Activated CD4-positive, alpha-beta T cell treated with anti-CD3 and anti-CD28 coated beads, Interleukin-2, amount 10 ng/mL, durations not matched to agents 7 days and 5 days (primary cell): Measurements from ENCODE around the gene FCN3. TPM values are rescaled to one million over a fixed set of nuclear protein-coding genes. Genes with fewer than 3 reads are reported as not detected.

Experiments
- CTCF ChIA-PET: fragments of 350-600 bp; sonication (Branson Sonifier 250); formaldehyde crosslinking; loops from one replicate; lab custom pipeline; 2021; ENCODE audit warnings: antibody characterized with exemption; lab: Charles Lee
- POLR2A ChIA-PET: fragments of 350-600 bp; sonication (Branson Sonifier 250); formaldehyde crosslinking; loops from one replicate; lab custom pipeline; 2021; ENCODE audit warnings: antibody characterized with exemption; lab: Charles Lee
- DNase-seq: peaks from one replicate; pipeline ENCODE4 v3.0.0-alpha.2; 2020
- H3K27ac Mint-ChIP-seq: one replicate; pipeline ENCODE4 v1.8.0; 2021; ENCODE audit warnings: mild to moderate bottlenecking, moderate library complexity, mixed read lengths
- H3K27me3 Mint-ChIP-seq: one replicate; pipeline ENCODE4 v1.8.0; 2021; ENCODE audit warnings: mixed read lengths
- H3K36me3 Mint-ChIP-seq: one replicate; pipeline ENCODE4 v1.8.0; 2021; ENCODE audit warnings: low read depth, mixed read lengths
- H3K4me1 Mint-ChIP-seq: one replicate; pipeline ENCODE4 v1.8.0; 2021; ENCODE audit warnings: mixed read lengths
- H3K4me3 Mint-ChIP-seq: one replicate; pipeline ENCODE4 v1.8.0; 2021; ENCODE audit warnings: mild to moderate bottlenecking, moderate library complexity, mixed read lengths
- H3K9me3 Mint-ChIP-seq: one replicate; pipeline ENCODE4 v1.8.0; 2021; ENCODE audit warnings: mixed read lengths
- total RNA-seq, 2 experiments: library from RNA; stranded (reverse); gene quantifications; one replicate each; pipeline ENCODE4 v1.2.3, GENCODE V29; 2021

FCN3 gene
- total RNA-seq, 2 experiments from 2014 or later: not detected

- Mint-ChIP-seq H3K27me3 (no peaks in the 10 kb centered on the region), H3K9me3 (no peaks in the 10 kb centered on the region), H3K4me3 (no peak overlapping the region), H3K4me1 (peaks cover 29% of the 10 kb centered on the region), H3K36me3 (peaks cover 25% of the 10 kb centered on the region), H3K27ac (peak overlapping the region; percentile 73)
- ChIA-PET POLR2A (no interaction called here), CTCF (interaction anchor here (1.2 to 9.0 kb wide), 3 partner anchors 14 to 18 kb away, joined by 3 to 68 read pairs (median 3); no protein-coding TSS in a partner anchor)
- no peak for DNase-seq
Observed at GRCh38 chr1:27338751-27339150, 35.9 kb downstream of the FCN3 start.

DNA sequence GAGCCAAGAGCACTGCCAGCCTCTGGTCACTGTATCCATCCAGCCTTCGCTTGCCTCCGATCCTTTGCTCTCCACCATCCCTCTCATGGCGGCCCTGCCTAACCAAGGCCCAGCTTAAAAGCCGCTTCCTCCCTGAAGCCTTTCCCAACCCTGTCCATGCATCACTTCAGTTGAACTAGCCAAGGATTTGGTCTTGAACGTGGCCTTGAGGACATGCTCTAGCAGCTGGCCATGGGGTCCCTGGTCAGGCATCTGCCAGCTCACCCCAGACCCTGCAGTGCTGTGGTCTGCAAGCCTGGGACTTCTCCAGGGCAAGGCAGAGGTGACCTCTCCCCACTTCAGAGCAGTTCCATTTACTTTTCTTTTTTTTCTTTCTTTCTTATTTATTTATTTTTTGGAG is 37.9 kb downstream of the FCN3 start:
- Mint-ChIP-seq H3K36me3 (peaks cover 33% of the 10 kb centered on the region), H3K9me3 (no peaks in the 10 kb centered on the region), H3K27ac (no peak overlapping the region), H3K27me3 (no peaks in the 10 kb centered on the region), H3K4me3 (no peak overlapping the region), H3K4me1 (peaks cover 38% of the 10 kb centered on the region)
- CTCF ChIA-PET: interaction anchor here (1.1 to 1.7 kb wide), 6 partner anchors 12 to 59 kb away, joined by 3 to 4 read pairs (median 4); partner anchors contain the start of gene MAP3K6
- POLR2A ChIA-PET: no interaction called here
- DNase-seq: no peak

DNA sequence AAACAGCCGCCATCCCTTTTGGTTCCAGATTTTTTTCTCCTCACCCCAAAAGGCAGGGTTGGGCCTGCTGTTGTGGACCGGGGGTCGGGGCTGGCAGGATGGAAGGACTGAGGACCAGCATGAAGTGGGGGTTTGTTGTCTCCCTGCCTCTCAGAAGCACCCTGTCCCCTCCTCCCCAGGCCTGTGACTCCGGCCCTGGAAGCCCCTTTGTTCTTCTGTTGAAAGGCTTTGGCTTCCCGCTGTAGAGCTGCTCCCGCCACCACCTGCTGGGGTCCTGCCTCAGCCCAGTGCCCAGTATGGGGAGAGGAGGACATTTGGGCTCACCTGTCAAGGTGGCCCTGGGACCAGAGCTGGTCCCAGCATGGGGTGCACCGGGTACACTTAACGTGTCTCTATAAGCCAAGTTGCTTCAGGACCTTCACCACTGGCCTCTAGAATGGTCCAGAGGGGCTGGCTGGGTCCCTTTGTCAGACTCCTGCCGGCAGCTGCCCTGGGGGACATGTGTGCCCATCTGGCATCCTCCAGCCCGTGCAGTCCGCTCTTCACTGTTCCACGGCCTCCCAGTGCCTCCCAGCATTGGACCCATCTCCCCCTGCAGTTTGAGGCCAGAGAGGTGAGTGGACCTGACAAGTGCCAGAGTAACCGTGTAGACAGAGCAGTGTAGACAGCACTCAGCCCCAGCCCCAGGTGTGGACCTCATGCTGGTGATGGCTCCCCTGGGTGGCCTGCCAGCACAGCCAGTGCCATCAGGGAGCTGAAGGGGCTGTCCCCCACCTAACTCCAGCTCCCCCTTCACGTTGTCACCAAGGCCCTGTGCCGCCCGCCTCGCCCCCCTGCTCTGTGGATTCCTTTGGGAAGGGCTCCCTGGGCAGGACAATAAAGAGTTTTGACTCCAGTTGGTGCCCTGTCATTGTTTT is 38.9 kb downstream of the FCN3 start:
- POLR2A ChIA-PET: no interaction called here
- DNase-seq: no peak

GRCh38 chr1:27333717-27334279 is 40.8 kb downstream of the FCN3 start:
- POLR2A ChIA-PET: no interaction called here
- DNase-seq: no peak
- no peaks in the 10 kb centered on the region for H3K27me3 Mint-ChIP-seq
- H3K4me3 Mint-ChIP-seq: no peak overlapping the region
- CTCF ChIA-PET: interaction anchor here (0.8 to 3.4 kb wide), 12 partner anchors 8 to 266 kb away, joined by 3 to 29 read pairs (median 7); partner anchors contain the start of genes MAP3K6 and SYTL1
- H3K9me3 Mint-ChIP-seq: no peaks in the 10 kb centered on the region
- H3K27ac Mint-ChIP-seq: no peak overlapping the region
- peaks cover 19% of the 10 kb centered on the region for H3K4me1 Mint-ChIP-seq
- peaks cover 36% of the 10 kb centered on the region for H3K36me3 Mint-ChIP-seq

More for the DNA sequence above, 38.9 kb downstream of the FCN3 start:
- Mint-ChIP-seq H3K9me3 (no peaks in the 10 kb centered on the region), H3K4me1 (peaks cover 33% of the 10 kb centered on the region), H3K36me3 (peaks cover 36% of the 10 kb centered on the region), H3K4me3 (no peak overlapping the region), H3K27me3 (no peaks in the 10 kb centered on the region), H3K27ac (no peak overlapping the region)
- CTCF ChIA-PET: interaction anchor here (1.1 to 1.9 kb wide), 6 partner anchors 21 to 60 kb away, joined by 3 to 8 read pairs (median 4); partner anchors contain the start of gene MAP3K6

- H3K27ac Mint-ChIP-seq: peak overlapping the region; percentile 60
- ChIA-PET POLR2A (interaction anchor here (0.6 to 1.2 kb wide), 2 partner anchors 10 to 37 kb away, joined by 3 to 6 read pairs; no protein-coding TSS in a partner anchor), CTCF (interaction anchor here (0.6 to 3.4 kb wide), 23 partner anchors 9 to 330 kb away, joined by 3 to 29 read pairs (median 5); partner anchors contain the start of genes MAP3K6 and SYTL1)
- peak; percentile 60 for DNase-seq
- no peaks in the 10 kb centered on the region for H3K9me3 Mint-ChIP-seq
- no peak overlapping the region for H3K4me3 Mint-ChIP-seq
- peaks cover 40% of the 10 kb centered on the region for H3K36me3 Mint-ChIP-seq
- no peaks in the 10 kb centered on the region for H3K27me3 Mint-ChIP-seq
- peaks cover 26% of the 10 kb centered on the region for H3K4me1 Mint-ChIP-seq
Observed at GRCh38 chr1:27332536-27333281, 41.9 kb downstream of the FCN3 start.

DNA sequence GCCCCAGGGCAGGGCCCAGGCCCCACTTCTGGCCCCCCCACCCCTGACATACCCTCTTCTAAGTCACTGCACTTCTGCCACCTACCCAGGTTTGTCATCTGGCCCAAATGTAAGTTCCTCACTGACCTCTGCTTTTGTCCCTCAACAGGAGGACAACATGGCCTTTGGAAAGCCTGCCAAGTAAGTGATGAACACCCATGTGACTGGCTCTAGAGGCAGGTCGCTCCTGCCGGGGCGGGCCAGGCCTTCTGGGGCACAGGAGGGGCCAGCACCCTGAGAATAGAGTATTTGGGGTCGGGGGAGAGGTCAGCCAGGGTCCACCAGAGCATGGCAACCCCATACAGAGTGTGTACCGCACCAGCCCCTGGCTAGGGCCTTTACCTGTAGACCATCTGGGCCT is 42.7 kb downstream of the FCN3 start:
- Mint-ChIP-seq H3K27me3 (no peaks in the 10 kb centered on the region), H3K4me3 (no peak overlapping the region), H3K36me3 (peaks cover 43% of the 10 kb centered on the region), H3K27ac (peak overlapping the region; percentile 60), H3K4me1 (peaks cover 30% of the 10 kb centered on the region), H3K9me3 (no peaks in the 10 kb centered on the region)
- no peak for DNase-seq
- ChIA-PET POLR2A (no interaction called here), CTCF (interaction anchor here (0.7 to 3.4 kb wide), 14 partner anchors 9 to 331 kb away, joined by 3 to 29 read pairs (median 6); partner anchors contain the start of genes MAP3K6 and SYTL1)

GRCh38 chr1:27331426-27331825 is 43.2 kb downstream of the FCN3 start:
- ChIA-PET CTCF (interaction anchor here (2.1 to 3.4 kb wide), 4 partner anchors 8 to 35 kb away, joined by 12 to 29 read pairs (median 22); partner anchors contain the start of genes MAP3K6 and SYTL1), POLR2A (no interaction called here)
- Mint-ChIP-seq H3K4me3 (no peak overlapping the region), H3K27ac (peak overlapping the region; percentile 57), H3K36me3 (peaks cover 42% of the 10 kb centered on the region), H3K9me3 (no peaks in the 10 kb centered on the region), H3K27me3 (no peaks in the 10 kb centered on the region), H3K4me1 (peaks cover 32% of the 10 kb centered on the region)
- no peak for DNase-seq

DNA sequence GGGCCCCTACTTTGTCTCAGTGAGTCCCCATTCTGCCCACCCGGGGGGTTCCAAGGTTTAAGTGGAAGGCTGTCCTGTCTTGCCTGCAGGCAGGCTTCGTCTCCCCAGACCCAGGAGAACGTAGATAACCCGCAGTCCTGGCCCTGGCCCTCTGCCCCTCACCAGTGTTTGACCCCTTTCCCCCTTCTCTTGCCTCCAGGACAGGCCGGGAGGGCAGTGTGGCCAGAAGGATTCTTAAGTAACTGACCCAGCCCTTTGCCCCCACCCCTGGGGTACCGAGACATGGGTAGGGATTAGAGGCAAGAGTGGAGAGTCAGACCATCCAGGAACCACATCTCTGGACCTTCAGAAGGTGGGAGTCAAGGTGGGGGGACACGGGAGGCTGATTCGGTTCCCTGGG is 43.8 kb downstream of the FCN3 start:
- H3K9me3 Mint-ChIP-seq: no peaks in the 10 kb centered on the region
- CTCF ChIA-PET: no interaction called here
- DNase-seq: no peak
- H3K27me3 Mint-ChIP-seq: no peaks in the 10 kb centered on the region
- no peak overlapping the region for H3K4me3 Mint-ChIP-seq
- H3K4me1 Mint-ChIP-seq: peaks cover 37% of the 10 kb centered on the region
- POLR2A ChIA-PET: no interaction called here
- no peak overlapping the region for H3K27ac Mint-ChIP-seq
- H3K36me3 Mint-ChIP-seq: peaks cover 40% of the 10 kb centered on the region

GRCh38 chr1:27327964-27328363 is 46.7 kb downstream of the FCN3 start:
- Mint-ChIP-seq H3K27me3 (no peaks in the 10 kb centered on the region), H3K4me1 (peaks cover 57% of the 10 kb centered on the region), H3K36me3 (peaks cover 37% of the 10 kb centered on the region), H3K27ac (no peak overlapping the region), H3K4me3 (no peak overlapping the region), H3K9me3 (no peaks in the 10 kb centered on the region)
- no peak for DNase-seq
- POLR2A ChIA-PET: no interaction called here
- CTCF ChIA-PET: interaction anchor here (0.5 to 3.0 kb wide), 4 partner anchors 13 to 39 kb away, joined by 3 to 15 read pairs (median 6); partner anchors contain the start of gene MAP3K6

- peaks cover 53% of the 10 kb centered on the region for H3K4me1 Mint-ChIP-seq
- POLR2A ChIA-PET: no interaction called here
- H3K27me3 Mint-ChIP-seq: no peaks in the 10 kb centered on the region
- no peak overlapping the region for H3K4me3 Mint-ChIP-seq
- H3K9me3 Mint-ChIP-seq: no peaks in the 10 kb centered on the region
- H3K36me3 Mint-ChIP-seq: peaks cover 35% of the 10 kb centered on the region
- no peak overlapping the region for H3K27ac Mint-ChIP-seq
- DNase-seq: no peak
- CTCF ChIA-PET: interaction anchor here (1.4 to 3.0 kb wide), 5 partner anchors 18 to 42 kb away, joined by 3 to 15 read pairs (median 4); partner anchors contain the start of gene MAP3K6
Observed at GRCh38 chr1:27325286-27325685, 49.3 kb downstream of the FCN3 start.

- H3K27me3 Mint-ChIP-seq: peaks cover 3% of the 10 kb centered on the region
- peaks cover 47% of the 10 kb centered on the region for H3K4me1 Mint-ChIP-seq
- CTCF ChIA-PET: interaction anchor here (0.9 to 2.0 kb wide), 7 partner anchors 10 to 278 kb away, joined by 3 to 21 read pairs (median 5); partner anchors contain the start of gene SYTL1
- POLR2A ChIA-PET: interaction anchor here (0.9 to 1.0 kb wide), 2 partner anchors 10 to 281 kb away, joined by 4 to 6 read pairs; partner anchors contain the start of gene AHDC1
- H3K4me3 Mint-ChIP-seq: peak overlapping the region; percentile 97
- DNase-seq: peak; percentile 18
- H3K27ac Mint-ChIP-seq: peak overlapping the region; percentile 92
- H3K36me3 Mint-ChIP-seq: peaks cover 32% of the 10 kb centered on the region
- no peaks in the 10 kb centered on the region for H3K9me3 Mint-ChIP-seq
Observed at GRCh38 chr1:27322569-27323240, 51.9 kb downstream of the FCN3 start.
